Fibroblast of pulmonary artery (primary cell): ENCODE data around the gene FBXO36.

ENCODE experiments used
- DNase-seq: peaks from one replicate; pipeline ENCODE4 v3.0.0-alpha.2; 2010; ENCODE audit warnings: low read depth
- H3K4me3 ChIP-seq: replicated peaks from 2 replicates; pipeline ENCODE4 v1.5.1; 2011; ENCODE audit warnings: low read depth, mild to moderate bottlenecking, control low read depth, low read length, moderate library complexity
- CTCF ChIP-seq: IDR thresholded peaks from 2 replicates; pipeline ENCODE4 v1.5.1; 2011; ENCODE audit warnings: mild to moderate bottlenecking, control low read depth, low read length, inconsistent platforms; ENCODE audit errors: missing control alignments

FBXO36 gene

GRCh38 chr2:229922449-229923386 is at the start of gene FBXO36:
FBXO36 (plus strand) TSS chr2:229922503; CDS start chr2:229922514, 11 bp downstream.
- peak; percentile 54 for DNase-seq
- peak within 1 kb of the TSS; percentile 92 for H3K4me3 ChIP-seq
- no peak for TF ChIP-seq CTCF

GRCh38 chr2:229873123-229873581 is 49.2 kb upstream of the FBXO36 start:
- H3K4me3 ChIP-seq = no peak overlapping the region
- no peak for TF ChIP-seq CTCF
- DNase-seq = no peak

GRCh38 chr2:229874647-229875046 is 47.7 kb upstream of the FBXO36 start:
- no peak for TF ChIP-seq CTCF
- H3K4me3 ChIP-seq = no peak overlapping the region
- no peak for DNase-seq

GRCh38 chr2:229875549-229875948 is 46.8 kb upstream of the FBXO36 start:
- no peak for DNase-seq
- no peak for TF ChIP-seq CTCF
- H3K4me3 ChIP-seq = no peak overlapping the region

GRCh38 chr2:229879191-229879950 is 42.9 kb upstream of the FBXO36 start:
- H3K4me3 ChIP-seq = no peak overlapping the region
- no peak for TF ChIP-seq CTCF
- no peak for DNase-seq

GRCh38 chr2:229880892-229881586 is 41.3 kb upstream of the FBXO36 start:
- H3K4me3 ChIP-seq = no peak overlapping the region
- no peak for TF ChIP-seq CTCF
- DNase-seq = no peak
